HEK293 (cell line): Measurements from ENCODE around the gene CARMIL3.
A peak's percentile ranks its signal among the peaks of the same experiment; 100 is the strongest.

Experiments used
- CTCF ChIA-PET: fragments of 350-600 bp; formaldehyde crosslinking; extraction: SDS; loops from one replicate; lab custom pipeline; 2021; ENCODE audit warnings: antibody characterized with exemption; lab: Yijun Ruan, JAX
- POLR2A ChIA-PET: fragments of 300-600 bp; formaldehyde crosslinking; extraction: SDS; loops from one replicate; lab custom pipeline; 2020; ENCODE audit warnings: antibody characterized with exemption, inconsistent platforms; lab: Yijun Ruan, JAX
- H3K27ac ChIP-seq: fragments of 200-500 bp; sonication (Bioruptor generic); 2 replicates; pipeline ENCODE4 v1.5.1; 2014; ENCODE audit warnings: low read depth, low read length, control low read depth, inconsistent platforms; ENCODE audit errors: extremely low read depth
- H3K36me3 ChIP-seq, 2 experiments: fragments of 200-500 bp in 1 of 2; sonication (Bioruptor generic) in 1 of 2; 1 replicate in 1 of 2; 2 replicates in 1 of 2; pipeline ENCODE4 v1.5.1; 2014 to 2017; ENCODE audit warnings: inconsistent platforms in 2 of 2, low read length in 2 of 2; ENCODE audit not compliant: control insufficient read depth in 2 of 2, insufficient read depth in 1 of 2
- H3K4me1 ChIP-seq: fragments of 200-500 bp; sonication (Bioruptor generic); 2 replicates; pipeline ENCODE4 v1.5.1; 2014; ENCODE audit warnings: mild to moderate bottlenecking, low read length, inconsistent platforms; ENCODE audit not compliant: control insufficient read depth, insufficient read depth
- H3K4me3 ChIP-seq: 2 replicates; pipeline ENCODE4 v1.5.1; 2011; ENCODE audit warnings: low read depth, mild to moderate bottlenecking, control low read depth, low read length, moderate library complexity
- H3K9me3 ChIP-seq: fragments of 200-500 bp; sonication (Bioruptor generic); 2 replicates; pipeline ENCODE4 v1.5.1; 2014; ENCODE audit warnings: low read depth, low read length, inconsistent platforms; ENCODE audit not compliant: control insufficient read depth, insufficient read depth
- PRDM2 ChIP-seq: fragments of 450-650 bp; formaldehyde crosslinking; IDR thresholded peaks from 2 replicates; pipeline ENCODE4 v1.5.1; 2016; ENCODE audit warnings: missing biosample characterization, missing genetic modification characterization, borderline replicate concordance
- SCRT1 ChIP-seq: fragments of 450-650 bp; formaldehyde crosslinking; IDR thresholded peaks from 2 replicates; pipeline ENCODE4 v1.5.1; 2016; ENCODE audit warnings: missing biosample characterization, missing genetic modification characterization, borderline replicate concordance
- ZBTB17 ChIP-seq: fragments of 450-650 bp; formaldehyde crosslinking; IDR thresholded peaks from 2 replicates; pipeline ENCODE4 v1.5.1; 2016; ENCODE audit warnings: missing biosample characterization, missing genetic modification characterization
- ZFHX2 ChIP-seq: fragments of 450-650 bp; formaldehyde crosslinking; conservative IDR thresholded peaks from 2 replicates; pipeline ENCODE4 v1.5.1; 2016; ENCODE audit warnings: missing biosample characterization, missing genetic modification characterization
- ZNF513 ChIP-seq: fragments of 450-650 bp; IDR thresholded peaks from 2 replicates; pipeline ENCODE4 v1.5.1; 2018; ENCODE audit warnings: missing biosample characterization, missing genetic modification characterization
- ZNF529 ChIP-seq: fragments of 450-650 bp; formaldehyde crosslinking; IDR thresholded peaks from 2 replicates; pipeline ENCODE4 v1.5.1; 2017; ENCODE audit warnings: missing genetic modification characterization, missing biosample characterization; ENCODE audit not compliant: insufficient replicate concordance
- ZNF544 ChIP-seq: fragments of 450-650 bp; formaldehyde crosslinking; IDR thresholded peaks from 2 replicates; pipeline ENCODE4 v1.5.0; 2017; ENCODE audit warnings: missing biosample characterization, missing genetic modification characterization
- ZNF600 ChIP-seq: fragments of 450-650 bp; formaldehyde crosslinking; IDR thresholded peaks from 2 replicates; pipeline ENCODE4 v1.5.1; 2016; ENCODE audit warnings: missing biosample characterization, missing genetic modification characterization
- ZNF610 ChIP-seq: fragments of 450-650 bp; formaldehyde crosslinking; IDR thresholded peaks from 2 replicates; pipeline ENCODE4 v1.5.1; 2016; ENCODE audit warnings: missing biosample characterization, missing genetic modification characterization, borderline replicate concordance
- ZNF623 ChIP-seq: fragments of 450-650 bp; formaldehyde crosslinking; IDR thresholded peaks from 2 replicates; pipeline ENCODE4 v1.5.1; 2016; ENCODE audit warnings: missing biosample characterization, missing genetic modification characterization
- ZNF704 ChIP-seq: fragments of 450-650 bp; formaldehyde crosslinking; IDR thresholded peaks from 2 replicates; pipeline ENCODE4 v1.5.1; 2016; ENCODE audit warnings: missing biosample characterization, missing genetic modification characterization
- ZNF792 ChIP-seq: fragments of 450-650 bp; formaldehyde crosslinking; IDR thresholded peaks from 2 replicates; pipeline ENCODE4 v1.5.1; 2016; ENCODE audit warnings: missing biosample characterization, missing genetic modification characterization
- ZSCAN18 ChIP-seq: fragments of 450-650 bp; formaldehyde crosslinking; IDR thresholded peaks from 2 replicates; pipeline ENCODE4 v1.5.1; 2016; ENCODE audit warnings: missing biosample characterization, missing genetic modification characterization
- ZSCAN30 ChIP-seq: fragments of 450-650 bp; IDR thresholded peaks from 2 replicates; pipeline ENCODE4 v1.5.1; 2018; ENCODE audit warnings: missing biosample characterization, mild to moderate bottlenecking, missing genetic modification characterization, moderate library complexity

CARMIL3 gene

GRCh38 chr14:24114532-24115421, 63.0 kb downstream of the CARMIL3 start, which contains the start of the genes DCAF11 and NRL (continued):
- no peak for TF ChIP-seq PRDM2 (tag by site-specific recombination)
- no peak for TF ChIP-seq ZSCAN18 (tag by site-specific recombination)
- TF ChIP-seq ZNF792 (tag by site-specific recombination) = no peak
- peak; percentile 99 for TF ChIP-seq ZFHX2 (tag by site-specific recombination)
- TF ChIP-seq, all 188 proteins: peak for 47

- Histone ChIP-seq H3K36me3 (peaks cover 10 to 38% of the 10 kb centered on the region in 2 experiments; a peak in 2 of 3 replicates), H3K4me3 (peak overlapping the region; percentile 73)
- POLR2A ChIA-PET = interaction anchor here (0.5 to 8.3 kb wide), 24 partner anchors 9 to 192 kb away, joined by 3 to 163 read pairs (median 6); partner anchors contain the start of genes CHMP4A, CIDEB, EMC9 and IPO4
- TF ChIP-seq ZNF623 = peak; percentile 48
- no peak for TF ChIP-seq ZSCAN30 (tag by site-specific recombination)
- 0 out of 2 replicates have a peak, but pooled peaks have one; percentile 41 for TF ChIP-seq ZNF600 (tag by site-specific recombination)
- TF ChIP-seq ZNF544 (tag by site-specific recombination) = no peak
- TF ChIP-seq ZNF704 (tag by site-specific recombination) = no peak
- TF ChIP-seq ZNF610 (tag by site-specific recombination) = no peak
- peak; percentile 76 for TF ChIP-seq ZNF513 (tag by site-specific recombination)
- no peak for TF ChIP-seq ZNF529 (tag by site-specific recombination)
- TF ChIP-seq SCRT1 (tag by site-specific recombination) = no peak
- TF ChIP-seq ZBTB17 (tag by site-specific recombination) = no peak
- TF ChIP-seq, all 188 proteins: peak for 3
- CTCF ChIA-PET = interaction anchor here (0.7 to 2.4 kb wide), 4 partner anchors 19 to 71 kb away, joined by 3 to 13 read pairs (median 6); partner anchors contain the start of genes IRF9 and PSME1
- Histone ChIP-seq H3K9me3 (no peaks in the 10 kb centered on the region), H3K4me1 (no peaks in the 10 kb centered on the region), H3K27ac (peak overlapping the region; percentile 2; the same call in 1 of the 2 replicates)
These were observed 63.8 kb downstream of the CARMIL3 start for GRCh38 chr14:24115422-24116127.
